GM12864 (cell line): ENCODE data around the gene HDAC9.

Experiments
- DNase-seq: peaks from one replicate; pipeline ENCODE4 v3.0.0-alpha.2; 2011; ENCODE audit warnings: low read depth
- H3K4me3 ChIP-seq: 2 replicates; pipeline ENCODE4 v1.5.1; 2011; ENCODE audit warnings: mild to moderate bottlenecking, low read depth, low read length, control low read depth
- TF ChIP-seq, protein P1 (sequence below): IDR thresholded peaks from 2 replicates; pipeline ENCODE4 v1.5.1; 2011; ENCODE audit warnings: low read depth, mild to moderate bottlenecking, moderate library complexity, low read length, control low read depth, inconsistent platforms; ENCODE audit errors: missing control alignments

The HDAC9 gene

GRCh38 chr7:18558503-18558902 lies 63.0 kb downstream of the HDAC9 start:
- TF ChIP-seq, protein P1, sequence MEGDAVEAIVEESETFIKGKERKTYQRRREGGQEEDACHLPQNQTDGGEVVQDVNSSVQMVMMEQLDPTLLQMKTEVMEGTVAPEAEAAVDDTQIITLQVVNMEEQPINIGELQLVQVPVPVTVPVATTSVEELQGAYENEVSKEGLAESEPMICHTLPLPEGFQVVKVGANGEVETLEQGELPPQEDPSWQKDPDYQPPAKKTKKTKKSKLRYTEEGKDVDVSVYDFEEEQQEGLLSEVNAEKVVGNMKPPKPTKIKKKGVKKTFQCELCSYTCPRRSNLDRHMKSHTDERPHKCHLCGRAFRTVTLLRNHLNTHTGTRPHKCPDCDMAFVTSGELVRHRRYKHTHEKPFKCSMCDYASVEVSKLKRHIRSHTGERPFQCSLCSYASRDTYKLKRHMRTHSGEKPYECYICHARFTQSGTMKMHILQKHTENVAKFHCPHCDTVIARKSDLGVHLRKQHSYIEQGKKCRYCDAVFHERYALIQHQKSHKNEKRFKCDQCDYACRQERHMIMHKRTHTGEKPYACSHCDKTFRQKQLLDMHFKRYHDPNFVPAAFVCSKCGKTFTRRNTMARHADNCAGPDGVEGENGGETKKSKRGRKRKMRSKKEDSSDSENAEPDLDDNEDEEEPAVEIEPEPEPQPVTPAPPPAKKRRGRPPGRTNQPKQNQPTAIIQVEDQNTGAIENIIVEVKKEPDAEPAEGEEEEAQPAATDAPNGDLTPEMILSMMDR: no peak
- DNase-seq: no peak
- H3K4me3 ChIP-seq: no peak overlapping the region

DNA sequence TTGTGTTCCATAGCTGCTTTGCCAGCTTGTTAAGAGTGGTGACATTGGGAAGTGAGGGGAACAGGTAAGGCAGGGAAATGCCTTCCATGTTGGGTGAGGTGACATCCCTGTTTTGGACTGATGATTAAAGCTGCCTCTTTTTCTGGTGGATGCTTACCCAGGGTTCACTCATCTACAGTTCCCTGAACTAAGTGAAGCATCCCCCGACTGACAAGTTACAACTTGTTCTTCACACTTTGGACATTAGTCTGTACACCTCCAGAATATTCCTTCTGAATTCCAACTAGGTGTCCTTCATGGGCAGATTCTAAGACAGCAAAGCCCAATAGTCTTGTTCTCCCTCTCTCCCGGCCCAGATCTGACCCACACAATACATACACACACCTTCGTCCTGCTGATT lies 63.4 kb downstream of the HDAC9 start:
- TF ChIP-seq, protein P1: no peak
- no peak for DNase-seq
- H3K4me3 ChIP-seq: no peak overlapping the region

GRCh38 chr7:18559756-18560155 lies 64.2 kb downstream of the HDAC9 start:
- TF ChIP-seq, protein P1: no peak
- no peak overlapping the region for H3K4me3 ChIP-seq
- DNase-seq: no peak

DNA sequence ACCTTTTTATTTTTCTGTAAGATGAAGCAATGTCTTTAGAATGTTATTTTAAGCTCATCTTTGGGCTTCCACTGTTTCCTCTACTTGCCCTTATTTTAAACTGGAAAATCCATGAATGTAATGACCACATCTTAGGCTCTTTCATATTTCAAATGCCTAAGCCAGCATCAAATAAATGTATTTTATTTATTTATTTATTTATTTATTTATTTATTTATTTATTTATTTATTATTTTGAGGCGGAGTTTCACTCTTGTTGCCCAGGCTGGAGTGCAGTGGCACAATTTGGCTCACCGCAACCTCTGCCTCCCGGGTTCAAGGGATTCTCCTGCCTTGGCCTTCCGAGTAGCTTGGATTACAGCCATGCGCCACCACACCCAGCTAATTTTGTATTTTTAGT lies 69.2 kb downstream of the HDAC9 start:
- H3K4me3 ChIP-seq: no peak overlapping the region
- DNase-seq: no peak
- TF ChIP-seq, protein P1: no peak

DNA sequence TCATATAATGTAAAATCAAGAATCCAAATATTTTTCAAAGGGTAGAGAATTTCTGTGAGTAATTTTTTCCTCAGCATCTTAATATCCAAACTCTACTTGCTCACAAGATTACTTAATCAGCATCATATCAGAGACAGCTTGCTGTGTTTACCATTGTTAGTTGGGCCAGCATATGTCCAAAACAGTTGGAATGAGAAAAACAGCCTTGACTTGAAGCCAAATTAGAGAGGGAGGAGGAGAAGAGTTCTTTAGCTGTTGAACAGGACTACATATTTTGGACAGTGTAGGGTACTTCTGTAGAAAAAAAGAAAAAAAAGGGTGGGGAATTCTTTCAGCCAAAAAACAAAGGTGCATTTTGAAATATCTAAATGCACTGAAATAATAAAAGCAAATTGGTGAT lies 69.8 kb downstream of the HDAC9 start:
- no peak overlapping the region for H3K4me3 ChIP-seq
- TF ChIP-seq, protein P1: no peak
- DNase-seq: no peak

DNA sequence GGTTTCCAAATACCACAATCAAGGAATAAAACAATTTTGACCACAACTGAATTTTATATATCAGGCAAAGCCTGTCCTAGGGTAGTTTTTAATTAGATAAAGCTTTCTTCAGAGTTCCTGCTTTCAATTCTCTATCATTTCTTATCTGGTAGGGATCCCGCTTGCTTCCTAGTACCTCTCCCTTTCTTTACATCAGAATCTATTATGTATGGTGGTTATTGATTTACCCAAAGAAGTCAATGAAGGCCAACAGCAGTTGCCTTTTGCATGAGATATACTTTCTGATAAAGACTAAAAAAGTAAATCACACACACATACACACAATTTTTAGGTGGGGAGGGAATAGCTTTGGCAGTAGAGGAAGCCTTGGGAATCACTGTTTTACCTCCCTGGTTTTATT lies 70.7 kb downstream of the HDAC9 start:
- TF ChIP-seq, protein P1: no peak
- no peak overlapping the region for H3K4me3 ChIP-seq
- DNase-seq: no peak

- TF ChIP-seq, protein P1: no peak
- peak; percentile 67 for DNase-seq
- no peak overlapping the region for H3K4me3 ChIP-seq
Measured at GRCh38 chr7:18566829-18567228, 71.3 kb downstream of the HDAC9 start.
